ENCODE data around the gene C1orf53. TPM values are rescaled to one million over a fixed set of nuclear protein-coding genes. Genes with fewer than 3 reads are reported as not detected.

C1orf53 gene
- total and polyA plus RNA-seq, 8 donors: 1.5 to 8.9 (median 3.1) TPM

DNA sequence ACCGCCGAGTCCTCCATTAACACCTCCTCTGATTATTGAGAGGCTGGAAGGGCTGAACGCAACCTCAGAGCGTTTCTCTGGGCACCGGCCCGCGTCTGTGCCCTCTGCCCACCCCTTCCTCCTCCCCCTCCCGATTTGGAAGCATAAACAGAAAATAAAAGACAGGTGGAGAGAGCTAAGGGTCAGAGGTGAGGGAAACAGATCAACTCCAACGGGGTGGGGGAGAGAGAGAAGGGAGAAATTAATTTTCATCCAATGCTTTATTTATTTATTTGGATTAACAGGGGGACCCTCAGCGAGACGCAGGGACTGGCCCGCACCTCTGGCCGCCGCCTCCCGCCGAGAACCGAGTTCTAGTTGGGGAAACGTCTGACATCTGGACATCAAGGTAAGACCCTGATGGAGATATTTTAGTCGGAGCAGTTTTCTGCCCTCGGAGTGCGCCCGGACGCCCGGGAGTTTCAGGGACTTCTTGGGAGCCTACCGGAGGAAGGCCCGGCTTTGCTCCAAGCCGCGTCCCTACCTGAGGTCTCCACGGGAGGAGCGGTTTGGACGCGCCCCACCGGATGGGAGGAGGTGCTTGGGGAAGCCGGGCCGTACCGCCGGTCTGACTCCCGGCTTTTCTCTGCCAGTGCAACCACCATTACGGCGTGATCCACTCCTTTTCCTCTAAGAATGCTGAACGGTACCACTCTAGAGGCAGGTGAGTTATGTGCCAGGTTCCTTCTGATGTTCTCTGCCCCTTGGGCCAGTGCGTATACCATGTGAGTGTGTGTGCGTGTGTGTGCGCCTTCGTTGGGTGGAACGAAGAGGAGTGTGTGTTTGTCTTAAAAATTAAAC lies 9.6 kb downstream of the C1orf53 start:
- DNase-seq: peak in 1 of 4 donors; percentile 79
- TF ChIP-seq, protein P1, sequence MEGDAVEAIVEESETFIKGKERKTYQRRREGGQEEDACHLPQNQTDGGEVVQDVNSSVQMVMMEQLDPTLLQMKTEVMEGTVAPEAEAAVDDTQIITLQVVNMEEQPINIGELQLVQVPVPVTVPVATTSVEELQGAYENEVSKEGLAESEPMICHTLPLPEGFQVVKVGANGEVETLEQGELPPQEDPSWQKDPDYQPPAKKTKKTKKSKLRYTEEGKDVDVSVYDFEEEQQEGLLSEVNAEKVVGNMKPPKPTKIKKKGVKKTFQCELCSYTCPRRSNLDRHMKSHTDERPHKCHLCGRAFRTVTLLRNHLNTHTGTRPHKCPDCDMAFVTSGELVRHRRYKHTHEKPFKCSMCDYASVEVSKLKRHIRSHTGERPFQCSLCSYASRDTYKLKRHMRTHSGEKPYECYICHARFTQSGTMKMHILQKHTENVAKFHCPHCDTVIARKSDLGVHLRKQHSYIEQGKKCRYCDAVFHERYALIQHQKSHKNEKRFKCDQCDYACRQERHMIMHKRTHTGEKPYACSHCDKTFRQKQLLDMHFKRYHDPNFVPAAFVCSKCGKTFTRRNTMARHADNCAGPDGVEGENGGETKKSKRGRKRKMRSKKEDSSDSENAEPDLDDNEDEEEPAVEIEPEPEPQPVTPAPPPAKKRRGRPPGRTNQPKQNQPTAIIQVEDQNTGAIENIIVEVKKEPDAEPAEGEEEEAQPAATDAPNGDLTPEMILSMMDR (IDR thresholded peaks at IDR 0.05): no peak
- peaks cover 99 to 100% of the 10 kb centered on the region in 2 donors for H3K27me3 ChIP-seq
- ATAC-seq: no peak
- H3K4me3 ChIP-seq: peak overlapping the region in 1 of 2 donors; percentile 15
- H3K9me3 ChIP-seq: no peaks in the 10 kb centered on the region
- intact Hi-C loops (cut with DNase I): no loop called here
- H3K27ac ChIP-seq: no peak overlapping the region
- H3K4me1 ChIP-seq: peaks cover 21 to 59% of the 10 kb centered on the region in 2 donors
- H3K36me3 ChIP-seq: no peaks in the 10 kb centered on the region

DNA sequence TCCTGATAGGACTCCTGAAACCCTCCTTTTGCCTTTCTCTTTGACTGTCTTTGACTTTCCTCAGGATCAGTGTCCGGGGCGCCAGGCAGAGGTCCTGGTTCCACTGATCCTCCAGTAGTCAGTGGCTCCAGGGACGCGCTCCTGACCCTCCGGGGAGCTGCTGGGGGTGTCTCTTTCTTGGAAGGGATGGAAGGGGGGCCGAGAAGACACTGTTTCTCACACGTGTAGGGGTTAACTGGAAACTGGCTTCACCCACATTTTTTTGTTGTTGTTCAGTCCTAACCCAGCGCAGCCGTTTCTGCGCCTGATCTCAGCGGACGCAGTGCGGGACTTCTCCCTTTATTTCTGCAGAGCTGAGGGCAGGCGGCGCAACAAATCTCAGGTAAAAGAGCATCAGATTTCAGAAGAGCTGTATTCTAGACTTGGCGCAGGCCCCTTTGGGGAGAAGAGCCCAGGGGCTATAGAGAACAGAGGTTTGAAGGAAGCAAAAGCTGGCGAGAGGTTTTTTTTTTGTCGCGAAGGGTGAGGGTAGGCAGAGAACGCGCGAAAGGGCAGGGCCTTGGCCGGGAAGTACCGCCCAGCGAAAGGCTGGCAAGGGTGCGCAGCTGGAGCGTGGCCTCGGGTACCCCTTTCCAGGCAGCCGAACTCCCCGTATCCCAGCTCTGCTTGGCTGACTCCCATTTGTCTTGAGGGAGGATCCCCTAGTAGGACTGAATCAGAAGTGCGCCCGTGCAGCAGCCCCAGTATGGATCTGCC lies 10.5 kb downstream of the C1orf53 start:
- Histone ChIP-seq H3K27me3 (peaks cover 99 to 100% of the 10 kb centered on the region in 2 donors), H3K4me3 (peak overlapping the region in 1 of 2 donors; percentile 0), H3K9me3 (no peaks in the 10 kb centered on the region), H3K36me3 (no peaks in the 10 kb centered on the region), H3K4me1 (peaks cover 23 to 67% of the 10 kb centered on the region in 2 donors), H3K27ac (no peak overlapping the region)
- TF ChIP-seq, protein P1 (IDR thresholded peaks at IDR 0.05): no peak
- DNase-seq: no peak
- no peak for ATAC-seq
- intact Hi-C loops (cut with DNase I): no loop called here

DNA sequence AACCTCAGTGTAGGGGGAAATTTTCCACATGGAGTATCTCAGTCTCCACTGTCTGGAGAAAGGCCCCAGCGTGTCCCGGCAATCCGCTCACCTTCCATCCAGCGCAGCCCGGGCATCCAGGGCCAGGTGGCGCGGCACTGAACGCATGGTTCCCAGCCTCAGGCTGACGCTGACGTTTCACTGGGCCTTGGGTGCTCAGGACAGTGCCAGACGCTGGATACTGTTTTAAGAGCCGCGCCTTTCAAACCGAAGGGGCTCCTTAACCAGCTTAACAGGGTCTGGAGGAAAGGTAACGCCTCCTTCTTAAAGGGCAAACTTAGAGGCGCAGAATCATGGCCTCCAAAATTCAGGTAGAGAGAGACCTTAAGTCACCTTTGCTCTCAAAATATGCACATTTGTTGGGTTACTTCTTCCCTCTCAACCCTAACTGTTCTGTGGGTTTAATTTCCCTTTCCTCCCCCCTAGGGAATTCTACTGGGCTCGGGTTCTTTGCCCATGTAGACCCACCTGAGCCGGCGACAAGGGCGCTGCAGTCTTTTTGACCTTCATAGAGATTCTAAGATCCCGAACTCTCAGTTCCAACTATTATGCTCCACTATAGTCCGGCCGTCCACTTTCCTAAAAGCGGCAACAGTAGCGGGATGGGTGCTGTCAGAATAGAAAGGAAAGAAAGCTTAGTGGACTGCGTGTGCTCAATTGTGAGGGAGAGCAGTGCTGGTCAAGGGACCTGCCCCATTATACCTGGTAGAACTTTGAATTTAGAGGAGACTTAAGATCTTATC lies 11.3 kb downstream of the C1orf53 start:
- Histone ChIP-seq H3K4me3 (no peak overlapping the region), H3K27ac (no peak overlapping the region), H3K4me1 (peaks cover 28 to 75% of the 10 kb centered on the region in 2 donors), H3K9me3 (no peaks in the 10 kb centered on the region), H3K36me3 (no peaks in the 10 kb centered on the region), H3K27me3 (peaks cover 100% of the 10 kb centered on the region in 2 donors)
- DNase-seq (no peak), ATAC-seq (no peak)
- intact Hi-C loops (cut with DNase I): no loop called here
- TF ChIP-seq, protein P1 (IDR thresholded peaks at IDR 0.05): no peak

DNA sequence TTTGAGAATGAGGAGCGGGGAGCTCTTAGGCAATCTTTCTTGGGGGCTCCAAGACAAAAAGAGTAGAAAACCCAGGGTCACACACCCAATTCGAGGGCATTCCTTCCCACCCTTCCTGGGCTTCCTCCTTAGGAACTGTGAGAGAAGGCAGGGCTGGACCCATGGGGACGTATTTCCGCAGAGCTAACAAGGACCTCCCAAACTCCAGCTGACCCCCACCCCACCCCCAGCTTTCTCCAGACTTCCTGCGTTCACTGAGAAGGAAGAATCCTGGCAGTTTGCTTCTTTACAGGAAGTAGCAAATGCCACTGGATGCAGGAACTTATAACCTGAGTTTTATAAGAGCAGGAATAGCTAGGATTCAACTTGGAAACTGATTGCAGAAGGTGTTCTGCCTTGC lies 12.1 kb downstream of the C1orf53 start:
- ATAC-seq: no peak
- Histone ChIP-seq H3K27me3 (peaks cover 100% of the 10 kb centered on the region in 2 donors), H3K4me1 (peaks cover 28 to 83% of the 10 kb centered on the region in 2 donors)

More for the DNA sequence above, 12.1 kb downstream of the C1orf53 start:
- intact Hi-C loops (cut with DNase I): no loop called here
- Histone ChIP-seq H3K27ac (no peak overlapping the region), H3K9me3 (no peaks in the 10 kb centered on the region), H3K4me3 (no peak overlapping the region), H3K36me3 (no peaks in the 10 kb centered on the region)
- TF ChIP-seq, protein P1 (IDR thresholded peaks at IDR 0.05): no peak
- no peak for DNase-seq

Measured in left lung (tissue), 10 donors.